PC-3 (cell line): ENCODE measurements around the gene IGFLR1. TPM values are rescaled to one million over a fixed set of nuclear protein-coding genes. Genes with fewer than 3 reads are reported as not detected.

Experiments
- ATAC-seq: fragments of 200-7000 bp; cut with Tn5 transposase; 2 replicates; pipeline ENCODE4 v1.9.1; 2020; ENCODE audit warnings: mild to moderate bottlenecking, moderate library complexity
- BruUV-seq: library from RNA; stranded (reverse); fragments of 400-500 nt; replicated peaks from 2 replicates; lab custom pipeline; 2021; lab: Mats Ljungman, UMichigan
- CTCF ChIA-PET: fragments of 300-600 bp; sonication (Branson Sonifier 250); formaldehyde crosslinking; loops from one replicate; lab custom pipeline; 2022; ENCODE audit warnings: antibody characterized with exemption; lab: Charles Lee
- POLR2A ChIA-PET: fragments of 300-600 bp; sonication (Branson Sonifier 250); formaldehyde crosslinking; loops from one replicate; lab custom pipeline; 2022; ENCODE audit warnings: antibody characterized with exemption; ENCODE audit not compliant: unreplicated experiment; lab: Charles Lee
- DNase-seq: peaks from one replicate; pipeline ENCODE4 v3.0.0-alpha.2; 2015
- H2AFZ ChIP-seq: fragments of 300-600 bp; sonication (generic); 2 replicates; pipeline ENCODE4 v1.6.0; 2016; ENCODE audit warnings: antibody characterized with exemption, low read length
- H3F3A ChIP-seq: fragments of 300-600 bp; sonication (generic); one replicate; pipeline ENCODE4 v1.6.0; 2017; ENCODE audit warnings: antibody characterized with exemption, low read length, control low read depth, mild to moderate bottlenecking; ENCODE audit not compliant: unreplicated experiment
- H3K27ac ChIP-seq: fragments of 300-600 bp; sonication (generic); 2 replicates; pipeline ENCODE4 v1.5.1; 2016; ENCODE audit warnings: mild to moderate bottlenecking, low read length
- H3K27me3 ChIP-seq: fragments of 300-600 bp; sonication (generic); 2 replicates; pipeline ENCODE4 v1.6.1; 2016; ENCODE audit warnings: low read length, mixed read lengths
- H3K36me3 ChIP-seq: fragments of 300-600 bp; sonication (generic); 2 replicates; pipeline ENCODE4 v1.6.1; 2016; ENCODE audit warnings: low read depth, mixed run types, low read length, mixed read lengths
- H3K4me1 ChIP-seq: fragments of 300-600 bp; sonication (generic); 2 replicates; pipeline ENCODE4 v1.5.1; 2016; ENCODE audit warnings: low read length; ENCODE audit not compliant: insufficient read depth
- H3K4me2 ChIP-seq: fragments of 300-600 bp; sonication (generic); 2 replicates; pipeline ENCODE4 v1.6.0; 2016; ENCODE audit warnings: low read length
- H3K4me3 ChIP-seq: fragments of 300-600 bp; sonication (generic); 2 replicates; pipeline ENCODE4 v1.5.1; 2016; ENCODE audit warnings: mild to moderate bottlenecking, low read length, mixed read lengths
- H3K79me2 ChIP-seq: fragments of 300-600 bp; sonication (generic); 2 replicates; pipeline ENCODE4 v1.6.1; 2017; ENCODE audit warnings: low read length, mixed read lengths
- H3K9ac ChIP-seq: fragments of 300-600 bp; sonication (generic); 2 replicates; pipeline ENCODE4 v1.6.0; 2016; ENCODE audit warnings: mild to moderate bottlenecking, low read length
- H3K9me2 ChIP-seq: fragments of 300-600 bp; sonication (generic); replicated peaks from 2 replicates; pipeline ENCODE4 v1.6.1; 2016; ENCODE audit warnings: mixed run types, low read length, mixed read lengths
- H3K9me3 ChIP-seq: fragments of 300-600 bp; sonication (generic); 2 replicates; pipeline ENCODE4 v1.6.1; 2016; ENCODE audit warnings: low read length, mixed read lengths
- H4K20me1 ChIP-seq: fragments of 300-600 bp; sonication (generic); 2 replicates; pipeline ENCODE4 v1.6.1; 2016; ENCODE audit warnings: low read length, mixed read lengths
- EZH2 ChIP-seq: fragments of 300-600 bp; sonication (generic); IDR thresholded peaks from one replicate; pipeline ENCODE4 v1.6.1; 2017; ENCODE audit warnings: antibody characterized with exemption, mild to moderate bottlenecking, low read length; ENCODE audit not compliant: unreplicated experiment
- EZH2phosphoT487 ChIP-seq: fragments of 300-600 bp; sonication (generic); IDR thresholded peaks from 2 replicates; pipeline ENCODE4 v1.6.1; 2018; ENCODE audit warnings: mild to moderate bottlenecking, antibody characterized with exemption, low read length, borderline replicate concordance
- intact Hi-C: fragments of 100-400 bp; cut with micrococcal nuclease; formaldehyde crosslinking; loops from 2 replicates; pipeline ENCODE4 v1.9.0; 2023
- total RNA-seq: library from RNA; depleted of rRNA; stranded (reverse); fragments of >200 nt; gene quantifications from 2 replicates; pipeline ENCODE4 v1.2.3, GENCODE V29; 2014
- TF ChIP-seq, protein P1 (sequence below): fragments of 300-600 bp; sonication (generic); conservative IDR thresholded peaks from 2 replicates; pipeline ENCODE4 v1.5.1; 2017; ENCODE audit warnings: antibody characterized with exemption, low read depth, mild to moderate bottlenecking, low read length

The IGFLR1 gene
- total RNA-seq, 1 experiment from 2014 or later: 9.3 TPM

GRCh38 chr19:35789978-35790944, 48.0 kb upstream of the IGFLR1 start:
- no peak overlapping the region for H2AFZ ChIP-seq
- H3K36me3 ChIP-seq: no peaks in the 10 kb centered on the region
- DNase-seq (no peak), ATAC-seq (no peak)
- H3K9me3 ChIP-seq: no peaks in the 10 kb centered on the region
- no peak overlapping the region for H3K27ac ChIP-seq
- H3K4me2 ChIP-seq: no peak overlapping the region
- no peaks in the 10 kb centered on the region for H3K9me2 ChIP-seq
- no peaks in the 10 kb centered on the region for H3K4me1 ChIP-seq
- H3K9ac ChIP-seq: no peak overlapping the region
- no peaks in the 10 kb centered on the region for H3K27me3 ChIP-seq
- TF ChIP-seq EZH2phosphoT487: no peak
- TF ChIP-seq, protein P1, sequence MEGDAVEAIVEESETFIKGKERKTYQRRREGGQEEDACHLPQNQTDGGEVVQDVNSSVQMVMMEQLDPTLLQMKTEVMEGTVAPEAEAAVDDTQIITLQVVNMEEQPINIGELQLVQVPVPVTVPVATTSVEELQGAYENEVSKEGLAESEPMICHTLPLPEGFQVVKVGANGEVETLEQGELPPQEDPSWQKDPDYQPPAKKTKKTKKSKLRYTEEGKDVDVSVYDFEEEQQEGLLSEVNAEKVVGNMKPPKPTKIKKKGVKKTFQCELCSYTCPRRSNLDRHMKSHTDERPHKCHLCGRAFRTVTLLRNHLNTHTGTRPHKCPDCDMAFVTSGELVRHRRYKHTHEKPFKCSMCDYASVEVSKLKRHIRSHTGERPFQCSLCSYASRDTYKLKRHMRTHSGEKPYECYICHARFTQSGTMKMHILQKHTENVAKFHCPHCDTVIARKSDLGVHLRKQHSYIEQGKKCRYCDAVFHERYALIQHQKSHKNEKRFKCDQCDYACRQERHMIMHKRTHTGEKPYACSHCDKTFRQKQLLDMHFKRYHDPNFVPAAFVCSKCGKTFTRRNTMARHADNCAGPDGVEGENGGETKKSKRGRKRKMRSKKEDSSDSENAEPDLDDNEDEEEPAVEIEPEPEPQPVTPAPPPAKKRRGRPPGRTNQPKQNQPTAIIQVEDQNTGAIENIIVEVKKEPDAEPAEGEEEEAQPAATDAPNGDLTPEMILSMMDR: no peak
- TF ChIP-seq EZH2: no peak
- no peak overlapping the region for H3K4me3 ChIP-seq
- intact Hi-C loops: no loop called here
- POLR2A ChIA-PET: no interaction called here
- CTCF ChIA-PET: no interaction called here
- H3K79me2 ChIP-seq: no peaks in the 10 kb centered on the region
- H4K20me1 ChIP-seq: no peaks in the 10 kb centered on the region
- no TSS peak for BruUV-seq
- H3F3A ChIP-seq: no peaks in the 10 kb centered on the region

- Histone ChIP-seq H3F3A (no peaks in the 10 kb centered on the region), H3K9ac (no peak overlapping the region), H3K4me1 (no peaks in the 10 kb centered on the region), H3K9me2 (no peaks in the 10 kb centered on the region), H2AFZ (no peak overlapping the region), H4K20me1 (no peaks in the 10 kb centered on the region), H3K27ac (no peak overlapping the region), H3K36me3 (no peaks in the 10 kb centered on the region), H3K27me3 (no peaks in the 10 kb centered on the region), H3K9me3 (no peaks in the 10 kb centered on the region), H3K4me3 (no peak overlapping the region), H3K79me2 (no peaks in the 10 kb centered on the region), H3K4me2 (no peak overlapping the region)
- CTCF ChIA-PET: no interaction called here
- no peak for TF ChIP-seq EZH2
- TF ChIP-seq, protein P1: no peak
- TF ChIP-seq EZH2phosphoT487: no peak
- POLR2A ChIA-PET: no interaction called here
- intact Hi-C loops: no loop called here
- BruUV-seq: no TSS peak
- DNase-seq: no peak
- no peak for ATAC-seq
Observed at GRCh38 chr19:35789195-35789977, 47.1 kb upstream of the IGFLR1 start.
